H1 (cell line): ENCODE measurements around the gene PSMC4. TPM values are rescaled to one million over a fixed set of nuclear protein-coding genes. Genes with fewer than 3 reads are reported as not detected.

Experiments
- ATF3 ChIP-seq: IDR thresholded peaks from 2 replicates; pipeline ENCODE4 v1.6.1; 2011; ENCODE audit warnings: low read depth, mild to moderate bottlenecking, low read length; ENCODE audit not compliant: insufficient read depth
- BACH1 ChIP-seq: IDR thresholded peaks from 2 replicates; pipeline ENCODE4 v1.6.1; 2012; ENCODE audit warnings: low read length, improper control_type of control experiment
- polyA plus RNA-seq, 7 experiments: library from polyadenylated mRNA; depleted of rRNA in 3 of 7; stranded (reverse) in 5 of 7; unstranded in 2 of 7; fragments of >200 nt in 5 of 7; fragments of 200-250 nt in 2 of 7; gene quantifications; 1 replicate in 5 of 7; 2 replicates in 1 of 7; 4 replicates in 1 of 7; pipeline versions ENCODE4 v1.2.1 to v1.2.3, GENCODE V29; 2011 to 2013; ENCODE audit warnings: missing spikeins in 2 of 7, mixed read lengths in 2 of 7
- total RNA-seq: library from RNA; stranded (reverse); fragmentation: NEBNext Ultra II Directional; extraction: Animal tissue kit (Norgen Biotek cat#: 25700); gene quantifications from 2 replicates; pipeline ENCODE4 v1.2.1, GENCODE V29; 2021

The PSMC4 gene
- total and polyA plus RNA-seq, 2 of the 8 experiments (the other 6 are each of a cell fraction or from before 2014, with no cell fraction given): 116 to 126 TPM

GRCh38 chr19:39934584-39935363, 36.2 kb upstream of the PSMC4 start, which contains the start of gene FCGBP (continued):
- TF ChIP-seq ATF3: no peak
- TF ChIP-seq BACH1: no peak
